AG04450 (cell line): ENCODE results near the gene ADAMTS19. TPM values are rescaled to one million over a fixed set of nuclear protein-coding genes. Genes with fewer than 3 reads are reported as not detected.

Experiments used
- CTCF ChIA-PET: fragments of 300-600, 350-600 bp; formaldehyde crosslinking; extraction: SDS; loops from one replicate; lab custom pipeline; 2022; ENCODE audit warnings: antibody characterized with exemption, inconsistent platforms; lab: Charles Lee
- POLR2A ChIA-PET: fragments of 350-600 bp; formaldehyde crosslinking; extraction: SDS; loops from one replicate; lab custom pipeline; 2021; ENCODE audit warnings: antibody characterized with exemption, inconsistent platforms; lab: Yijun Ruan, JAX
- DNase-seq: peaks from one replicate; pipeline ENCODE4 v3.0.0-alpha.2; 2011; ENCODE audit warnings: low read depth, low spot score
- H3K27ac ChIP-seq: one replicate; pipeline ENCODE4 v1.5.1; 2012; ENCODE audit warnings: low read depth, low read length, control low read depth
- H3K27me3 ChIP-seq: one replicate; pipeline ENCODE4 v1.6.0; 2012; ENCODE audit warnings: low read length; ENCODE audit not compliant: control insufficient read depth, insufficient read depth
- H3K4me3 ChIP-seq: 2 replicates; pipeline ENCODE4 v1.5.1; 2011; ENCODE audit warnings: mild to moderate bottlenecking, low read depth, low read length, control low read depth
- H3K9me3 ChIP-seq: 2 replicates; pipeline ENCODE4 v1.5.1; 2012; ENCODE audit warnings: low read length; ENCODE audit not compliant: control insufficient read depth, insufficient read depth
- CTCF ChIP-seq: IDR thresholded peaks from 2 replicates; pipeline ENCODE4 v1.5.1; 2011; ENCODE audit warnings: low read depth, low read length, control low read depth, inconsistent platforms
- polyA plus RNA-seq: library from polyadenylated mRNA; depleted of rRNA; stranded (reverse); fragments of >200 nt; gene quantifications from 2 replicates; pipeline ENCODE4 v1.2.3, GENCODE V29; 2011

Gene ADAMTS19
- polyA plus RNA-seq, 1 experiment = 0.02 TPM

GRCh38 chr5:129771058-129771838, 311.1 kb downstream of the ADAMTS19 start:
- POLR2A ChIA-PET = interaction anchor here (0.6 kb wide), 1 partner anchor 10 kb away, joined by 3 read pairs; no protein-coding TSS in a partner anchor

GRCh38 chr5:129773376-129773775, 313.3 kb downstream of the ADAMTS19 start:
- POLR2A ChIA-PET = no interaction called here
- no peak overlapping the region for H3K4me3 ChIP-seq
- CTCF ChIA-PET = interaction anchor here (0.7 to 6.5 kb wide), 4 partner anchors 79 to 1333 kb away, joined by 3 to 85 read pairs (median 7); no protein-coding TSS in a partner anchor
- DNase-seq = no peak
- H3K9me3 ChIP-seq = no peaks in the 10 kb centered on the region
- TF ChIP-seq CTCF = no peak
- H3K27me3 ChIP-seq = no peaks in the 10 kb centered on the region
- H3K27ac ChIP-seq = no peak overlapping the region

More at GRCh38 chr5:129771058-129771838, 311.1 kb downstream of the ADAMTS19 start:
- H3K27ac ChIP-seq = no peak overlapping the region
- H3K9me3 ChIP-seq = no peaks in the 10 kb centered on the region
- no peak for DNase-seq
- CTCF ChIA-PET = interaction anchor here (0.7 to 6.5 kb wide), 25 partner anchors 8 to 872 kb away, joined by 3 to 85 read pairs (median 4); no protein-coding TSS in a partner anchor
- peak; percentile 82 for TF ChIP-seq CTCF
- H3K27me3 ChIP-seq = no peaks in the 10 kb centered on the region
- no peak overlapping the region for H3K4me3 ChIP-seq

GRCh38 chr5:129781594-129781993, 321.5 kb downstream of the ADAMTS19 start:
- TF ChIP-seq CTCF = no peak
- ChIA-PET CTCF (no interaction called here), POLR2A (no interaction called here)
- H3K4me3 ChIP-seq = no peak overlapping the region
- H3K27ac ChIP-seq = no peak overlapping the region
- no peak for DNase-seq
- no peaks in the 10 kb centered on the region for H3K9me3 ChIP-seq
- no peaks in the 10 kb centered on the region for H3K27me3 ChIP-seq
